Measurements from ENCODE around the gene GPR160. TPM values are rescaled to one million over a fixed set of nuclear protein-coding genes. Genes with fewer than 3 reads are reported as not detected.

The GPR160 gene
- total RNA-seq, 1 experiment from 2014 or later: 9.9 TPM

GRCh38 chr3:170044795-170045244 is 7.0 kb downstream of the GPR160 start (continued):
- TF ChIP-seq JUND (IDR thresholded peaks at IDR 0.05): no peak
- no peak for TF ChIP-seq POLR2AphosphoS5 (IDR thresholded peaks at IDR 0.05; ENCODE audit: low read depth, low read length)
- no peak for TF ChIP-seq SRF (IDR thresholded peaks at IDR 0.05; ENCODE audit: low read depth)
- no peak for TF ChIP-seq EZH2 (IDR thresholded peaks at IDR 0.05)
- no peak for TF ChIP-seq ZNF274 (IDR thresholded peaks at IDR 0.05; ENCODE audit: low read depth, low read length)

- 0 out of 4 replicates have a peak, but pooled peaks cover 0 to 2% of the 10 kb centered on the region in 2 experiments for H3K4me1 ChIP-seq (ENCODE audit: control insufficient read depth in 1 of 2, insufficient read depth in 2 of 2, low read length in 2 of 2)
- TF ChIP-seq ZFX (IDR thresholded peaks at IDR 0.05): no peak
- TF ChIP-seq JUND (IDR thresholded peaks at IDR 0.05): no peak
- TF ChIP-seq YY1 (IDR thresholded peaks at IDR 0.05; ENCODE audit: extremely low read depth, insufficient replicate concordance, low read depth, low read length): no peak
- no peak for TF ChIP-seq EGR1 (IDR thresholded peaks at IDR 0.05; ENCODE audit: low read depth)
- no peak for TF ChIP-seq CTCF (IDR thresholded peaks at IDR 0.05 in 2 of 3, conservative IDR thresholded peaks at IDR 0.05 in 1 of 3; ENCODE audit: borderline replicate concordance in 1 of 3, insufficient read depth in 1 of 3, low read depth in 2 of 3, low read length in 2 of 3)
- no peak for TF ChIP-seq POLR2A (IDR thresholded peaks at IDR 0.05; ENCODE audit: borderline replicate concordance, extremely low read depth, insufficient read depth, insufficient read length)
- no peak for TF ChIP-seq POLR2AphosphoS5 (IDR thresholded peaks at IDR 0.05; ENCODE audit: low read depth, low read length)
- TF ChIP-seq ELF1 (IDR thresholded peaks at IDR 0.05; ENCODE audit: borderline replicate concordance, low read depth): no peak
- no peak for TF ChIP-seq ATF3 (IDR thresholded peaks at IDR 0.05)
- TF ChIP-seq EZH2 (IDR thresholded peaks at IDR 0.05): no peak
- no peak for TF ChIP-seq CEBPB (IDR thresholded peaks at IDR 0.05; ENCODE audit: low read depth)
- no peak for TF ChIP-seq SRF (IDR thresholded peaks at IDR 0.05; ENCODE audit: low read depth)
- TF ChIP-seq ZBTB33 (IDR thresholded peaks at IDR 0.05; ENCODE audit: extremely low read depth, insufficient replicate concordance, low read length): no peak
- no peak for TF ChIP-seq EZH2phosphoT487 (IDR thresholded peaks at IDR 0.05; ENCODE audit: borderline replicate concordance)
- no peak for TF ChIP-seq SIN3A (IDR thresholded peaks at IDR 0.05; ENCODE audit: low read depth)
- no peaks in the 10 kb centered on the region for H4K20me1 ChIP-seq (ENCODE audit: insufficient read depth)
- RAD21 ChIA-PET (ENCODE audit: low non-redundant PET in 1 of 2, low total read pairs in 2 of 2, uncharacterized antibody in 2 of 2, unreplicated experiment in 2 of 2): no interaction called here
- POLR2A ChIA-PET: no interaction called here
- no peak overlapping the region for H3K4me3 ChIP-seq (replicated peaks in 1 of 2; ENCODE audit: low read depth in 1 of 2, low read length in 2 of 2)
- H3K9ac ChIP-seq (ENCODE audit: low read length): no peak overlapping the region
- H3K4me2 ChIP-seq (ENCODE audit: low read length): no peak overlapping the region
- ATAC-seq (no peak), DNase-seq (ENCODE audit: low read depth, low spot score) (no peak)
- CTCF ChIA-PET: no interaction called here
- no peaks in the 10 kb centered on the region for H3K79me2 ChIP-seq (ENCODE audit: insufficient read depth, low read length)
- no TSS peak for BruUV-seq (replicated peaks)
- H3K9me3 ChIP-seq (ENCODE audit: control insufficient read depth in 1 of 2, insufficient read depth in 1 of 2, low read depth in 1 of 2, low read length in 2 of 2): no peaks in the 10 kb centered on the region
- H2AFZ ChIP-seq (ENCODE audit: low read depth, low read length, poor library complexity, severe bottlenecking): no peak overlapping the region
- no peak overlapping the region for H3K27ac ChIP-seq (ENCODE audit: low read depth, low read length)
- H3K27me3 ChIP-seq (ENCODE audit: insufficient read depth, low read length): no peaks in the 10 kb centered on the region
- H3K9me2 ChIP-seq (ENCODE audit: insufficient read depth): no peaks in the 10 kb centered on the region
- no peaks in the 10 kb centered on the region; a peak in 1 of 4 replicates for H3K36me3 ChIP-seq (ENCODE audit: control insufficient read depth in 1 of 2, insufficient read depth in 2 of 2, low read length in 2 of 2)
- intact Hi-C loops (cut with micrococcal nuclease): no loop called here
Measured at GRCh38 chr3:170046269-170047132, 8.7 kb downstream of the GPR160 start.
